T-cell (primary cell): ENCODE measurements around the gene HNF1B. TPM values are rescaled to one million over a fixed set of nuclear protein-coding genes. Genes with fewer than 3 reads are reported as not detected.

ENCODE experiments used
- ATAC-seq, 4 experiments: fragments of 200-7000 bp in 3 of 4; fragments of 150-1000 bp in 1 of 4; cut with Tn5 transposase; replicated peaks in 1 of 4; 1 replicate in 3 of 4; 2 replicates in 1 of 4; pipeline ENCODE4 v1.10.0; 2021; ENCODE audit warnings: moderate library complexity in 3 of 4, mild to moderate bottlenecking in 2 of 4, moderate number of reproducible peaks in 1 of 4
- CTCF ChIA-PET, 2 donors: fragments of 300-600 bp; sonication (Branson Sonifier 250); formaldehyde crosslinking; loops; one replicate each; lab custom pipeline; 2022; ENCODE audit warnings: antibody characterized with exemption in 2 of 2; lab: Charles Lee
- POLR2A ChIA-PET, 2 donors: fragments of 300-600 bp; sonication (Branson Sonifier 250); formaldehyde crosslinking; loops; one replicate each; lab custom pipeline; 2022; ENCODE audit warnings: antibody characterized with exemption in 2 of 2; lab: Charles Lee
- DNase-seq, 35 experiments: peaks; one replicate each; pipeline versions ENCODE4 v3.0.0 to v3.0.0-alpha.2; 2013 to 2023
- H3K27ac ChIP-seq: one replicate; pipeline ENCODE4 v1.5.1; 2013; ENCODE audit warnings: low read length
- H3K27me3 ChIP-seq, 2 experiments: replicated peaks in 1 of 2; 1 replicate in 1 of 2; 2 replicates in 1 of 2; pipeline versions ENCODE4 v1.6.1 to v1.7.0; 2013; ENCODE audit warnings: low read length in 1 of 2, mixed read lengths in 1 of 2; ENCODE audit not compliant: control insufficient read depth in 2 of 2, insufficient read depth in 2 of 2; ENCODE audit errors: extremely low read depth in 1 of 2
- H3K36me3 ChIP-seq, 2 donors: 1 replicate in 1 of 2; 2 replicates in 1 of 2; pipeline versions ENCODE4 v1.6.1 to v1.7.0; 2013; ENCODE audit warnings: low read length in 1 of 2; ENCODE audit not compliant: control insufficient read depth in 2 of 2, insufficient read depth in 1 of 2; ENCODE audit errors: extremely low read depth in 1 of 2
- H3K4me1 ChIP-seq, 2 experiments: 1 replicate in 1 of 2; 2 replicates in 1 of 2; pipeline versions ENCODE4 v1.6.1 to v1.7.0; 2013; ENCODE audit warnings: low read length in 2 of 2, mixed read lengths in 1 of 2; ENCODE audit not compliant: insufficient read depth in 2 of 2, control insufficient read depth in 1 of 2; ENCODE audit errors: extremely low read depth in 1 of 2
- H3K4me3 ChIP-seq, 2 donors: 1 replicate in 1 of 2; 2 replicates in 1 of 2; pipeline versions ENCODE4 v1.5.1 to v1.7.0; 2013; ENCODE audit warnings: mild to moderate bottlenecking in 2 of 2, low read length in 1 of 2, moderate library complexity in 1 of 2; ENCODE audit not compliant: control insufficient read depth in 1 of 2; ENCODE audit errors: extremely low read depth in 1 of 2
- H3K9me3 ChIP-seq: 2 replicates; pipeline ENCODE4 v1.7.0; 2013
- H3K27ac Mint-ChIP-seq, 2 donors: one replicate each; pipeline ENCODE4 v1.8.0; 2020 to 2021; ENCODE audit warnings: mild to moderate bottlenecking in 2 of 2, mixed read lengths in 2 of 2
- H3K27me3 Mint-ChIP-seq, 2 donors: one replicate each; pipeline ENCODE4 v1.8.0; 2021 to 2022; ENCODE audit warnings: mixed read lengths in 2 of 2
- H3K36me3 Mint-ChIP-seq: one replicate; pipeline ENCODE4 v1.8.0; 2021; ENCODE audit warnings: mixed read lengths
- H3K4me1 Mint-ChIP-seq, 3 donors: one replicate each; pipeline ENCODE4 v1.8.0; 2020 to 2022; ENCODE audit warnings: mixed read lengths in 3 of 3, mild to moderate bottlenecking in 1 of 3
- H3K4me3 Mint-ChIP-seq, 3 donors: one replicate each; pipeline ENCODE4 v1.8.0; 2020 to 2022; ENCODE audit warnings: mild to moderate bottlenecking in 3 of 3, mixed read lengths in 3 of 3, moderate library complexity in 3 of 3
- H3K9me3 Mint-ChIP-seq, 3 donors: one replicate each; pipeline ENCODE4 v1.8.0; 2020 to 2022; ENCODE audit warnings: mixed read lengths in 3 of 3
- WGBS: methylation state at CpG from one replicate; pipeline ENCODE4 v1.1.5; 2013; ENCODE audit warnings: missing lambda C conversion rate; ENCODE audit not compliant: insufficient coverage; 5-methylcytosine and 5-hydroxymethylcytosine counted together
- total RNA-seq, 35 experiments: library from RNA in 6 of 35; stranded (reverse) in 6 of 35; fragments of 120-200 nt in 1 of 35; gene quantifications; one replicate each; pipeline versions ENCODE4 v1.2.1 to v1.2.4 and lab custom pipeline; 2013 to 2026

The HNF1B gene
- total RNA-seq, 5 donors from 2014 or later (not counting 1 experiment from before 2014, with no cell fraction given): 0.10 to 0.19 (median 0.15) TPM; not detected in 2

DNA sequence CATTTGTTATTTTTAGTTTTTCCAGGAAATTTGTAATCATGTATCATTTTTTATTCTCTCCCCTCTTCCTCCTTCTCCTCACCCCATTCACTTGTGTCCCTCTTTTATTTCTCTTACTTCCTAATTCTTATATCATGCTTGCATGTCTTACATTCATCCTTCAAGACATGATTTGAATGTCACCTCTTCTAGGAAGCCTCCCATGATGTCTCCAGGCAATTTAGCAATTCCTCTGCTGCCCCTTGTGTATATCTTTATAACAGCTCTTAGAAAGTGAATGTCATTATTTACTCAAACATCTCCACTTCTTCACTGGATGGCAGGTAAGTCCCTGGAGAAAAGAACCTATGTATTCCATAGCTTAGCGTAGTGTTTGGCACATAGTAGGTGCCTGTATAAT lies 7.8 kb downstream of the HNF1B start:
- DNase-seq (no peak), ATAC-seq (no peak)
- Histone ChIP-seq H3K36me3 (no peaks in the 10 kb centered on the region), H3K27me3 (peaks cover 9 to 37% of the 10 kb centered on the region in 2 experiments), H3K4me3 (no peak overlapping the region), H3K9me3 (no peaks in the 10 kb centered on the region), H3K27ac (no peak overlapping the region), H3K4me1 (peaks cover 0 to 4% of the 10 kb centered on the region in 2 experiments)
- Mint-ChIP-seq H3K9me3 (no peaks in the 10 kb centered on the region), H3K27ac (no peak overlapping the region), H3K4me3 (no peak overlapping the region), H3K4me1 (peaks cover 1 to 7% (median 5%) of the 10 kb centered on the region in 3 donors), H3K36me3 (no peaks in the 10 kb centered on the region), H3K27me3 (peaks cover 45 to 57% of the 10 kb centered on the region in 2 donors)
- POLR2A ChIA-PET: no interaction called here
- CTCF ChIA-PET: no interaction called here
- WGBS: no CpG with 5 or more reads among the region's 1 CpG

- Mint-ChIP-seq H3K27me3 (peaks cover 41 to 51% of the 10 kb centered on the region in 2 donors), H3K9me3 (no peaks in the 10 kb centered on the region), H3K4me3 (no peak overlapping the region), H3K27ac (no peak overlapping the region), H3K4me1 (peaks cover 0 to 3% (median 2%) of the 10 kb centered on the region in 3 donors), H3K36me3 (no peaks in the 10 kb centered on the region)
- ATAC-seq (no peak), DNase-seq (no peak)
- Histone ChIP-seq H3K27me3 (peaks cover 9 to 38% of the 10 kb centered on the region in 2 experiments), H3K9me3 (no peaks in the 10 kb centered on the region), H3K4me3 (no peak overlapping the region), H3K4me1 (no peaks in the 10 kb centered on the region), H3K27ac (no peak overlapping the region), H3K36me3 (no peaks in the 10 kb centered on the region)
- ChIA-PET POLR2A (no interaction called here), CTCF (no interaction called here)
- 17% methylated on average over 3 of the region's 6 CpGs for WGBS
Observed at GRCh38 chr17:37736428-37736827, 8.4 kb downstream of the HNF1B start.

DNA sequence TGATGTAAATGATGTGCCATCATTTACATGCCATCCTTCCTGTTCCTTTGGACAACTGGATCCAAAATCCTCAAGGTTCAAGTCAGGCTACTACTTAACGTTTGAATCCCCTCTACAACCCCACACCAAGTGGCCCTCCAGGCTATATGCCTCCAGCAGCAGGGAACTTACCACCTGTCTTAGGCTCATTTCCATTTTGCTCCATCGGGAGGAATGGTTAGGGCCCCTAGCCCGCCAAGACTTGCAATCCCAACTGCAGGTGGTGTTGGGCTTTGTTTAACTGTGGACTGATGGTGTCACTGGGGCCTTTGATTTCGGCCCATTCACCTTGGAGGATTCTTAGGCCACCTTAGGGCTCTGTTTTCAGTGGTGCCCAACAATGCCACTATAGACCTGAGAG lies 9.7 kb downstream of the HNF1B start:
- no peak for ATAC-seq
- H3K4me1 Mint-ChIP-seq: no peaks in the 10 kb centered on the region
- no peaks in the 10 kb centered on the region for H3K9me3 Mint-ChIP-seq
- no peak overlapping the region for H3K4me3 Mint-ChIP-seq
- Histone ChIP-seq H3K9me3 (no peaks in the 10 kb centered on the region), H3K27me3 (peaks cover 9 to 41% of the 10 kb centered on the region in 2 experiments), H3K27ac (no peak overlapping the region), H3K4me1 (no peaks in the 10 kb centered on the region), H3K36me3 (no peaks in the 10 kb centered on the region), H3K4me3 (no peak overlapping the region)
- ChIA-PET CTCF (no interaction called here), POLR2A (no interaction called here)
- H3K36me3 Mint-ChIP-seq: no peaks in the 10 kb centered on the region
- WGBS: 50% methylated on average over 1 of the region's 4 CpGs
- H3K27ac Mint-ChIP-seq: no peak overlapping the region
- H3K27me3 Mint-ChIP-seq: peaks cover 33 to 47% of the 10 kb centered on the region in 2 donors
- DNase-seq: no peak

DNA sequence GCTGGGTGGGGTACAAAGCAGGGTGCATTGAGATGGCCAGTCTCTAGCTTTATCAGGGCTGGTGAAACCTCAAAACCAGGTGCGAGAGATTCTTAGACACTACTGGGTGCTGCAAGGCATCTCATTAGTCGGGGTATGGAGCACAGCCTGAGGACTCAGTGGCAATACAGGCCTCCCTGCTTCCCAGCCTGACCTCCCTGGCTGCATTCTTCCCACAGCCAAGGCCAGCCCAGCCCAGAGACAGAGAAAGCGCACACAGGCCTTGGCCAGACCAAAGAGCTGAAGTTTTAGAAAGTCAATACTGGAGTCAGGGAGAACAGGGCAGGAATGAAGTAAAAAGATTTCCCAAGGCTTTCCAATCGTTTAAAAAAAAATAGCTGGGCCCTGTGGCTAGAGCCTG lies 12.5 kb downstream of the HNF1B start:
- CTCF ChIA-PET: no interaction called here
- Histone ChIP-seq H3K36me3 (no peaks in the 10 kb centered on the region), H3K4me1 (no peaks in the 10 kb centered on the region), H3K27me3 (peaks cover 0 to 29% of the 10 kb centered on the region in 2 experiments), H3K4me3 (no peak overlapping the region), H3K9me3 (no peaks in the 10 kb centered on the region), H3K27ac (no peak overlapping the region)
- DNase-seq: no peak
- POLR2A ChIA-PET: no interaction called here
- Mint-ChIP-seq H3K9me3 (no peaks in the 10 kb centered on the region), H3K4me3 (no peak overlapping the region), H3K36me3 (no peaks in the 10 kb centered on the region), H3K27ac (no peak overlapping the region), H3K27me3 (peaks cover 14 to 22% of the 10 kb centered on the region in 2 donors), H3K4me1 (no peaks in the 10 kb centered on the region)
- ATAC-seq: no peak
- 72% methylated on average over 3 of the region's 4 CpGs for WGBS

GRCh38 chr17:37731056-37731455 lies 13.8 kb downstream of the HNF1B start:
- POLR2A ChIA-PET: no interaction called here
- peaks cover 0 to 24% of the 10 kb centered on the region in 2 experiments for H3K27me3 ChIP-seq
- CTCF ChIA-PET: no interaction called here
- no peak overlapping the region for H3K27ac Mint-ChIP-seq
- 63% methylated on average over 1 of the region's 12 CpGs for WGBS
- DNase-seq: no peak
- no peaks in the 10 kb centered on the region for H3K36me3 ChIP-seq
- H3K27ac ChIP-seq: no peak overlapping the region
- ATAC-seq: no peak
- no peaks in the 10 kb centered on the region for H3K4me1 Mint-ChIP-seq
- peaks cover 3 to 10% of the 10 kb centered on the region in 2 donors for H3K27me3 Mint-ChIP-seq
- no peak overlapping the region for H3K4me3 ChIP-seq
- no peaks in the 10 kb centered on the region for H3K9me3 Mint-ChIP-seq
- no peaks in the 10 kb centered on the region for H3K4me1 ChIP-seq
- no peak overlapping the region for H3K4me3 Mint-ChIP-seq
- no peaks in the 10 kb centered on the region for H3K36me3 Mint-ChIP-seq
- H3K9me3 ChIP-seq: no peaks in the 10 kb centered on the region

DNA sequence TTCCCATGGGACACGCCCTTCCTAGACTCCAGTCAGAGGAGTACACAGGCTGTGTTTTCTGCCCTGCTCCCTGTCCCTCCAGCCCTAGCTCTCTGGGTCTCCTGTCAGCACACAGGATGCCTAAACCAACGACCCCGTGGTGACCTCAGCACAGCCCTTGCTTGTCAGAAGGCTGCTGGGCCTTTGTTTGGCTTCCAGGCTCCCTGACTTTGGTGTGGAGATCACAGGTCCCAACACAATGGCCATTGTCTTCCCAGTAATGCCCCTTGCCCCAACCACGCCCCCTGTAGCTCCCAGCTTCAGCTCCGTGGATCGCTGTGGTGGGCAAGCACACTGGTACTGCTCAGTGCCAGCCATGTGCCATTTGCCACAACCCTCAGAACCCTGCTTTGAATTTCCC lies 15.0 kb downstream of the HNF1B start:
- H3K9me3 Mint-ChIP-seq: no peaks in the 10 kb centered on the region
- no peaks in the 10 kb centered on the region for H3K36me3 ChIP-seq
- DNase-seq (no peak), ATAC-seq (no peak)
- H3K27me3 ChIP-seq: peaks cover 0 to 18% of the 10 kb centered on the region in 2 experiments
- H3K27ac ChIP-seq: no peak overlapping the region
- no peaks in the 10 kb centered on the region for H3K4me1 Mint-ChIP-seq
- H3K4me1 ChIP-seq: no peaks in the 10 kb centered on the region
- ChIA-PET CTCF (no interaction called here), POLR2A (no interaction called here)
- H3K36me3 Mint-ChIP-seq: no peaks in the 10 kb centered on the region
- no peak overlapping the region for H3K4me3 Mint-ChIP-seq
- 69% methylated on average over 6 of the region's 6 CpGs for WGBS
- no peak overlapping the region for H3K27ac Mint-ChIP-seq
- H3K27me3 Mint-ChIP-seq: peaks cover 3 to 7% of the 10 kb centered on the region in 2 donors
- H3K4me3 ChIP-seq: no peak overlapping the region
- no peaks in the 10 kb centered on the region for H3K9me3 ChIP-seq
